ENCODE data around the gene PPP1CC. TPM values are rescaled to one million over a fixed set of nuclear protein-coding genes. Genes with fewer than 3 reads are reported as not detected.
A peak's percentile ranks its signal among the peaks of the same experiment; 100 is the strongest.

Gene PPP1CC
- total and polyA plus RNA-seq, 2 of the 4 experiments (the other 2 are of a cell fraction) = 71.0 to 126 TPM

GRCh38 chr12:110780448-110780847, 37.8 kb upstream of the PPP1CC start:
- H4K91ac ChIP-seq (ENCODE audit: insufficient read depth, low read depth, low read length) = no peak overlapping the region
- no peak overlapping the region for H2BK15ac ChIP-seq (ENCODE audit: low read depth, low read length)
- H3K36me3 ChIP-seq (ENCODE audit: control insufficient read depth, insufficient read depth, low read length) = no peaks in the 10 kb centered on the region
- H2BK5ac ChIP-seq (ENCODE audit: low read depth, low read length, poor library complexity, severe bottlenecking) = no peak overlapping the region
- H3K27me3 ChIP-seq (ENCODE audit: control insufficient read depth, insufficient read depth, low read length) = peaks cover 10% of the 10 kb centered on the region
- no peak overlapping the region for H3K4me2 ChIP-seq (ENCODE audit: low read depth, low read length)
- ChIA-PET POLR2A (ENCODE audit: unreplicated experiment) (no interaction called here), CTCF (no interaction called here)
- no peak overlapping the region for H3K18ac ChIP-seq (ENCODE audit: low read depth, low read length)
- H4K20me1 ChIP-seq (ENCODE audit: insufficient read depth, low read length) = no peaks in the 10 kb centered on the region
- intact Hi-C loops (cut with micrococcal nuclease) = no loop called here
- no peaks in the 10 kb centered on the region for H3K79me1 ChIP-seq (ENCODE audit: low read depth in 1 of 2, low read length in 2 of 2)
- in situ Hi-C loops (cut with MboI; ENCODE audit: low sequenced_read_pairs) = no loop called here
- H3K4ac ChIP-seq (ENCODE audit: low read depth, low read length) = no peak overlapping the region
- no peak overlapping the region for H3K9ac ChIP-seq (ENCODE audit: low read depth, low read length)
- H2AK9ac ChIP-seq (replicated peaks; ENCODE audit: low read depth, low read length, poor library complexity) = peak overlapping the region; percentile 13
- H4K5ac ChIP-seq (ENCODE audit: low read depth, low read length) = no peak overlapping the region
- no peak overlapping the region for H3K14ac ChIP-seq (replicated peaks; ENCODE audit: low read depth, low read length)
- TF ChIP-seq RAD21 (IDR thresholded peaks at IDR 0.05; ENCODE audit: low read length) = no peak
- TF ChIP-seq FOS (IDR thresholded peaks at IDR 0.05; ENCODE audit: low read depth, low read length) = no peak
- no peak for TF ChIP-seq MAFK (IDR thresholded peaks at IDR 0.05; ENCODE audit: low read depth, low read length)
- TF ChIP-seq RCOR1 (IDR thresholded peaks at IDR 0.05; ENCODE audit: insufficient replicate concordance, low read length) = no peak
- TF ChIP-seq ELK1 (IDR thresholded peaks at IDR 0.05; ENCODE audit: borderline replicate concordance, low read depth, low read length) = no peak
- TF ChIP-seq RFX5 (IDR thresholded peaks at IDR 0.05; ENCODE audit: low read depth, low read length) = no peak
- TF ChIP-seq USF2 (IDR thresholded peaks at IDR 0.05; ENCODE audit: low read depth, low read length) = no peak
- TF ChIP-seq, protein P1, sequence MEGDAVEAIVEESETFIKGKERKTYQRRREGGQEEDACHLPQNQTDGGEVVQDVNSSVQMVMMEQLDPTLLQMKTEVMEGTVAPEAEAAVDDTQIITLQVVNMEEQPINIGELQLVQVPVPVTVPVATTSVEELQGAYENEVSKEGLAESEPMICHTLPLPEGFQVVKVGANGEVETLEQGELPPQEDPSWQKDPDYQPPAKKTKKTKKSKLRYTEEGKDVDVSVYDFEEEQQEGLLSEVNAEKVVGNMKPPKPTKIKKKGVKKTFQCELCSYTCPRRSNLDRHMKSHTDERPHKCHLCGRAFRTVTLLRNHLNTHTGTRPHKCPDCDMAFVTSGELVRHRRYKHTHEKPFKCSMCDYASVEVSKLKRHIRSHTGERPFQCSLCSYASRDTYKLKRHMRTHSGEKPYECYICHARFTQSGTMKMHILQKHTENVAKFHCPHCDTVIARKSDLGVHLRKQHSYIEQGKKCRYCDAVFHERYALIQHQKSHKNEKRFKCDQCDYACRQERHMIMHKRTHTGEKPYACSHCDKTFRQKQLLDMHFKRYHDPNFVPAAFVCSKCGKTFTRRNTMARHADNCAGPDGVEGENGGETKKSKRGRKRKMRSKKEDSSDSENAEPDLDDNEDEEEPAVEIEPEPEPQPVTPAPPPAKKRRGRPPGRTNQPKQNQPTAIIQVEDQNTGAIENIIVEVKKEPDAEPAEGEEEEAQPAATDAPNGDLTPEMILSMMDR (conservative IDR thresholded peaks at IDR 0.05; ENCODE audit: low read depth, low read length) = no peak
- TF ChIP-seq CEBPB (IDR thresholded peaks at IDR 0.05; ENCODE audit: low read depth, low read length) = no peak
- TF ChIP-seq SMC3 (IDR thresholded peaks at IDR 0.05; ENCODE audit: low read depth, low read length) = no peak
- no peak for TF ChIP-seq POLR2A (IDR thresholded peaks at IDR 0.05; ENCODE audit: low read depth, low read length)
- no peak for TF ChIP-seq NFE2L2 (IDR thresholded peaks at IDR 0.05; ENCODE audit: low read depth, low read length)
- TF ChIP-seq MAZ (IDR thresholded peaks at IDR 0.05; ENCODE audit: borderline replicate concordance, low read depth, low read length) = no peak
- no peaks in the 10 kb centered on the region for H3K9me1 ChIP-seq (ENCODE audit: insufficient read depth, low read length)
- no peak for ATAC-seq (ENCODE audit: low read depth)
- H3K4me1 ChIP-seq (ENCODE audit: control insufficient read depth, insufficient read depth, low read length) = no peaks in the 10 kb centered on the region
- no CpG with 5 or more reads among the region's 4 CpGs for WGBS, 2 experiments (ENCODE audit: extremely low coverage in 2 of 2, insufficient read length in 1 of 2)
- dilution Hi-C loops (cut with HindIII; ENCODE audit: low sequenced_read_pairs, unreplicated experiment) = no loop called here
- no peak overlapping the region for H2AK5ac ChIP-seq (ENCODE audit: low read depth, low read length)
- no peaks in the 10 kb centered on the region for H3K9me3 ChIP-seq (ENCODE audit: control insufficient read depth, insufficient read depth, low read length)
- no peak overlapping the region for H3K56ac ChIP-seq (ENCODE audit: extremely low read depth, insufficient read depth, low read length)
- BruUV-seq (replicated peaks) = no TSS peak
- no peak overlapping the region for H4K8ac ChIP-seq (ENCODE audit: low read depth in 2 of 2, low read length in 2 of 2)
- no peak overlapping the region for H2BK20ac ChIP-seq (ENCODE audit: low read depth, low read length)
- DNase-seq = no peak
- no peak overlapping the region for H3K23ac ChIP-seq (ENCODE audit: low read depth, low read length)
- no peak overlapping the region for H2BK120ac ChIP-seq (ENCODE audit: low read depth, low read length)
- no peak overlapping the region for H2AFZ ChIP-seq (replicated peaks; ENCODE audit: low read length, poor library complexity)
- H3K27ac ChIP-seq (ENCODE audit: insufficient read depth, low read length) = no peak overlapping the region
- H3K4me3 ChIP-seq (ENCODE audit: insufficient read depth, low read depth, low read length) = no peak overlapping the region
